K562 (cell line): ENCODE data around the gene ARNT2. TPM values are rescaled to one million over a fixed set of nuclear protein-coding genes. Genes with fewer than 3 reads are reported as not detected.

ENCODE experiments used
- ATAC-seq: fragments of 200-7000 bp; cut with Tn5 transposase; 3 replicates; pipeline ENCODE4 v1.9.1; 2020; ENCODE audit warnings: moderate library complexity
- BruUV-seq: library from RNA; stranded (reverse); fragments of 400-500 nt; replicated peaks from 2 replicates; lab custom pipeline; 2021; lab: Mats Ljungman, UMichigan
- CTCF ChIA-PET: fragments of 300-600 bp; formaldehyde crosslinking; extraction: SDS; loops from one replicate; lab custom pipeline; 2021; ENCODE audit warnings: low intra/inter-chr PET ratio; lab: Yijun Ruan, JAX
- POLR2A ChIA-PET: fragments of 300-600, 350-650 bp; sonication (Branson Sonifier 250); formaldehyde crosslinking; extraction: SDS; loops from one replicate; lab custom pipeline; 2021; ENCODE audit warnings: antibody characterized with exemption, inconsistent platforms; lab: Yijun Ruan, JAX
- DNase-seq, 4 experiments: peaks; one replicate each; pipeline versions ENCODE4 v3.0.0 to v3.0.0-alpha.2; 2011 to 2018; ENCODE audit warnings: low spot score in 3 of 4, mixed read lengths in 3 of 4; ENCODE audit errors: extremely low read depth in 1 of 4
- FAIRE-seq: peaks from 2 replicates; lab custom pipeline; 2011; peaks lifted over from hg19 to GRCh38; lab: Jason Lieb, UNC
- H2AFZ ChIP-seq: 2 replicates; pipeline ENCODE4 v1.6.0; 2011; ENCODE audit warnings: low read depth, low read length, control low read depth, inconsistent platforms
- H3K27ac ChIP-seq: fragments of 200-600 bp; 3 replicates; pipeline ENCODE4 v1.8.0; 2011; ENCODE audit warnings: low read depth, mild to moderate bottlenecking, control low read depth, inconsistent platforms, low read length, moderate library complexity, mixed read lengths; ENCODE audit errors: extremely low read depth
- H3K27me3 ChIP-seq, 2 experiments: fragments of 300-600 bp in 1 of 2; 2 replicates in 1 of 2; 3 replicates in 1 of 2; pipeline versions ENCODE4 v1.6.0 to v1.8.0; 2011; ENCODE audit warnings: inconsistent platforms in 2 of 2, low read length in 2 of 2, mild to moderate bottlenecking in 1 of 2, mixed read lengths in 1 of 2, moderate library complexity in 1 of 2; ENCODE audit not compliant: control insufficient read depth in 2 of 2, insufficient read depth in 2 of 2
- H3K36me3 ChIP-seq: fragments of 300-600 bp; 3 replicates; pipeline ENCODE4 v1.8.0; 2011; ENCODE audit warnings: mild to moderate bottlenecking, low read length, inconsistent platforms; ENCODE audit not compliant: control insufficient read depth, insufficient read depth
- H3K4me1 ChIP-seq, 2 experiments: fragments of 200-600 bp in 1 of 2; replicated peaks in 1 of 2; 2 replicates in 1 of 2; 3 replicates in 1 of 2; pipeline versions ENCODE4 v1.5.1 to v1.8.0; 2011; ENCODE audit warnings: inconsistent platforms in 2 of 2, low read length in 2 of 2, mild to moderate bottlenecking in 1 of 2, mixed read lengths in 1 of 2, moderate library complexity in 1 of 2; ENCODE audit not compliant: control insufficient read depth in 2 of 2, insufficient read depth in 2 of 2
- H3K4me2 ChIP-seq: 2 replicates; pipeline ENCODE4 v1.6.1; 2011; ENCODE audit warnings: low read length, control low read depth, inconsistent platforms, mixed read lengths; ENCODE audit not compliant: insufficient read depth
- H3K4me3 ChIP-seq: fragments of 200-600 bp; sonication (generic), shearing (Covaris generic); 2 replicates; pipeline ENCODE4 v1.5.1; 2016; ENCODE audit warnings: control low read depth, inconsistent platforms
- H3K79me2 ChIP-seq: fragments of 200-600 bp; 3 replicates; pipeline ENCODE4 v1.8.0; 2011; ENCODE audit warnings: low read length, inconsistent platforms; ENCODE audit not compliant: control insufficient read depth, insufficient read depth
- H3K9ac ChIP-seq, 2 experiments: 2 replicates each; pipeline versions ENCODE4 v1.6.0 to v1.6.1; 2011; ENCODE audit warnings: low read depth in 2 of 2, low read length in 2 of 2, control low read depth in 1 of 2, inconsistent platforms in 1 of 2, mild to moderate bottlenecking in 1 of 2, mixed read lengths in 1 of 2; ENCODE audit not compliant: insufficient read depth in 1 of 2
- H3K9me1 ChIP-seq: one replicate; pipeline ENCODE4 v1.6.0; 2011; ENCODE audit warnings: inconsistent platforms, mild to moderate bottlenecking, low read length, moderate library complexity; ENCODE audit not compliant: control insufficient read depth, insufficient read depth
- H3K9me3 ChIP-seq: replicated peaks from 2 replicates; pipeline ENCODE4 v1.5.1; 2011; ENCODE audit warnings: low read depth, low read length, inconsistent platforms; ENCODE audit not compliant: control insufficient read depth, insufficient read depth
- H4K20me1 ChIP-seq: replicated peaks from 2 replicates; pipeline ENCODE4 v1.6.1; 2011; ENCODE audit warnings: low read length, inconsistent platforms, mixed read lengths; ENCODE audit not compliant: control insufficient read depth, insufficient read depth
- KAT8 ChIP-seq: fragments of 450-650 bp; IDR thresholded peaks from 2 replicates; pipeline ENCODE4 v1.6.1; 2016; ENCODE audit warnings: low read depth, mild to moderate bottlenecking
- MECOM ChIP-seq: fragments of 250-450 bp; sonication (Bioruptor Pico); IDR thresholded peaks from 2 replicates; pipeline ENCODE4 v1.8.0; 2022; ENCODE audit warnings: inconsistent platforms
- NFXL1 ChIP-seq: fragments of 450-650 bp; formaldehyde crosslinking; IDR thresholded peaks from 2 replicates; pipeline ENCODE4 v1.4.0; 2021; ENCODE audit warnings: mild to moderate bottlenecking
- NONO ChIP-seq, 2 experiments: fragments of 200-400 bp in 1 of 2; fragments of 450-650 bp in 1 of 2; formaldehyde crosslinking in 1 of 2; IDR thresholded peaks; 2 replicates each; pipeline ENCODE4 v1.6.1; 2017; ENCODE audit warnings: low read depth in 2 of 2, mild to moderate bottlenecking in 2 of 2, moderate library complexity in 2 of 2, low read length in 1 of 2
- RBM15 ChIP-seq: fragments of 200-400 bp; formaldehyde crosslinking; IDR thresholded peaks from 2 replicates; pipeline ENCODE4 v1.6.1; 2018; ENCODE audit warnings: mild to moderate bottlenecking, low read length, moderate library complexity; ENCODE audit not compliant: insufficient read depth
- RBM25 ChIP-seq: fragments of 200-400 bp; formaldehyde crosslinking; IDR thresholded peaks from 2 replicates; pipeline ENCODE4 v1.6.1; 2018; ENCODE audit warnings: low read length, low read depth, moderate library complexity; ENCODE audit not compliant: severe bottlenecking
- ZNF583 ChIP-seq: fragments of 250-450 bp; sonication (Bioruptor Pico); IDR thresholded peaks from 2 replicates; pipeline ENCODE4 v1.4.0; 2020
- WGBS: fragments of 100-300 bp; shearing (Covaris generic); methylation state at CpG from one replicate; pipeline ENCODE4 v1.1.6; 2016; ENCODE audit warnings: low coverage, mixed read lengths; ENCODE audit not compliant: insufficient coverage; ENCODE audit errors: missing lambda C conversion rate; 5-methylcytosine and 5-hydroxymethylcytosine counted together
- in situ Hi-C: fragments of 300-500 bp; cut with MboI; formaldehyde crosslinking; loops from 4 replicates; pipeline ENCODE4 v1.15.0; 2018; ENCODE audit warnings: inconsistent platforms, mixed read lengths
- intact Hi-C: fragments of 100-400 bp; cut with micrococcal nuclease; formaldehyde crosslinking; loops from 2 replicates; pipeline ENCODE4 v1.14.2; 2022
- polyA plus RNA-seq, 8 experiments: library from polyadenylated mRNA; depleted of rRNA in 4 of 8; stranded (reverse) in 5 of 8; unstranded in 3 of 8; fragments of >200 nt; fragmentation: Nextera tagmentation in 2 of 8; fragmentation: Illumina TruSeq in 1 of 8; extraction: Ambion mirVana in 2 of 8; extraction: Trizol in 1 of 8; gene quantifications; 2 replicates each; pipeline versions ENCODE4 v1.2.1 to v1.2.3, GENCODE V29; 2011 to 2014; ENCODE audit warnings: inconsistent platforms in 1 of 8, missing spikeins in 1 of 8
- total RNA-seq, 7 experiments: library from RNA; depleted of rRNA in 6 of 7; stranded (reverse); fragments of >200 nt in 6 of 7; fragmentation: Illumina TruSeq in 2 of 7; extraction: Trizol in 2 of 7; gene quantifications; 2 replicates each; pipeline versions ENCODE4 v1.2.1 to v1.2.3, GENCODE V29; 2011 to 2021; ENCODE audit warnings: low replicate concordance in 1 of 7

Gene ARNT2
- total and polyA plus RNA-seq, 9 of the 15 experiments (the other 6 are each of a cell fraction or from before 2014, with no cell fraction given), result 0.01 TPM; not detected in 8

GRCh38 chr15:80526556-80527340 is 122.6 kb downstream of the ARNT2 start:
- intact Hi-C loops (no loop called here), in situ Hi-C loops (no loop called here)
- FAIRE-seq (no peak), ATAC-seq (no peak), DNase-seq (no peak)
- no peak overlapping the region for H3K9ac ChIP-seq
- peaks cover 0 to 5% of the 10 kb centered on the region in 2 experiments; a peak in 2 of 5 replicates for H3K27me3 ChIP-seq
- no peak overlapping the region for H3K4me2 ChIP-seq
- no TSS peak for BruUV-seq
- no peaks in the 10 kb centered on the region for H3K9me1 ChIP-seq
- no peaks in the 10 kb centered on the region for H4K20me1 ChIP-seq
- no peak overlapping the region for H3K4me3 ChIP-seq
- no peak overlapping the region for H3K27ac ChIP-seq
- H3K36me3 ChIP-seq, result no peaks in the 10 kb centered on the region
- CTCF ChIA-PET, result no interaction called here
- no peaks in the 10 kb centered on the region for H3K9me3 ChIP-seq
- 0% methylated on average over 2 of the region's 3 CpGs for WGBS
- no peak overlapping the region for H2AFZ ChIP-seq
- POLR2A ChIA-PET, result interaction anchor here (0.6 to 0.8 kb wide), 3 partner anchors 10 to 1310 kb away, joined by 3 read pairs; no protein-coding TSS in a partner anchor
- TF ChIP-seq RBM25 (no peak), NFXL1 (CRISPR knock-in tag) (no peak), ZNF583 (CRISPR knock-in tag) (no peak), MECOM (CRISPR knock-in tag) (no peak), NONO (IDR thresholded peaks at IDR 0.05; ENCODE audit: low read depth in 2 of 2, low read length in 1 of 2) (no peak), KAT8 (no peak), RBM15 (no peak)
- no peaks in the 10 kb centered on the region for H3K79me2 ChIP-seq
- no peaks in the 10 kb centered on the region for H3K4me1 ChIP-seq
